ENCODE data around the gene ZNF189.

The ZNF189 gene

GRCh38 chr9:101398068-101398929 is at the start of gene ZNF189, which contains the start of gene MRPL50:
Gene ZNF189, plus strand, starts transcription at chr9:101398851. Its CDS starts 306 bp downstream, at chr9:101399157.
Gene MRPL50, minus strand, starts transcription at chr9:101398618. Its CDS starts 26 bp downstream, at chr9:101398592.
- DNase-seq: peak; percentile 94

GRCh38 chr9:101350285-101350684 is 48.4 kb upstream of the ZNF189 start:
- no peak for DNase-seq

DNA sequence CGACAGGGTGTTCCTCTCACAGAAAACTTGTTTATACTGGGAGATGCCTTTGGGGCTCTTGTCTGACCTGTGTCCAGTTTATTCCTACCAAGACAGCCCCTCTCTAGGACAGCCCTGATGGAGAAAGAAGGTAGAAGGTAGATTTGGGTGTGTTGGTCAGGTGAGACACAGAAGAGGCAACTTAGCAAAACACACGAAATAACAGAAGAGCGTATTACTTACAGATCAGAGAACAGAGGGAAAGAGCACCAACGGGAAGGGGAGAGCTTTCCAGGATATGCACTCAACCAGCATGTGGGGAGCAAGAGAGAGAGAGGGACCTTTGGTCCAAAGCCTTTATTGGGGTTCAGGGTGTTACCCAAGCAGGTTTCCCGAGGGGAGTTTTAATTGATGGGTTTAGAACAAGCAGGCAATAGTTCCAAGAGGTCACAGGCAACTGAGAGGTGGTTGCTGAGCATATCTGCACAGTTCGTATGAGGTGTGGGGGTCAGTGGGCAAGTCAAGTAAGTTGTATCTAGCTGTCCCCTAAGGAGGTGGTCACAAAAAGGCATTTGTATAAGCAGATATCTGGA is 45.7 kb upstream of the ZNF189 start:
- DNase-seq: no peak

DNA sequence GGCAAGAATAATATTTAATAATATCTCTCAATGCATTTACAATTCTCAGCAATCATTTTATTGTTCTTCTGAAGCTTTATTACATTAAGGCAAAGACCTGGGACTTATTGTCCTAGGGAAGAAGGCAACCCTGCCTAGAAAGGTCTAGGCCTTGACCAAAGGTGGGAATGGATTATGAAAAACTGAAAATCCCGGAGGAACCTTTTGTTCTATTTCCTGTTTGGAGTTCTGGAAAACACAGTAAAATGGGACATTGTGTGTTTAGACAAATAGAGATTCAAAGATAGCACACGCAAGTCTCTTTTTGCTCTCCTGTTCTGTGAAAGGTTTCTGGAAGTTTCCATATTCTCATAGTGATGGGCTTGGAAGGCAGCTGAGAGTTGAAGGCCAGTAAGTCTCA is 45.0 kb upstream of the ZNF189 start:
- DNase-seq: no peak

DNA sequence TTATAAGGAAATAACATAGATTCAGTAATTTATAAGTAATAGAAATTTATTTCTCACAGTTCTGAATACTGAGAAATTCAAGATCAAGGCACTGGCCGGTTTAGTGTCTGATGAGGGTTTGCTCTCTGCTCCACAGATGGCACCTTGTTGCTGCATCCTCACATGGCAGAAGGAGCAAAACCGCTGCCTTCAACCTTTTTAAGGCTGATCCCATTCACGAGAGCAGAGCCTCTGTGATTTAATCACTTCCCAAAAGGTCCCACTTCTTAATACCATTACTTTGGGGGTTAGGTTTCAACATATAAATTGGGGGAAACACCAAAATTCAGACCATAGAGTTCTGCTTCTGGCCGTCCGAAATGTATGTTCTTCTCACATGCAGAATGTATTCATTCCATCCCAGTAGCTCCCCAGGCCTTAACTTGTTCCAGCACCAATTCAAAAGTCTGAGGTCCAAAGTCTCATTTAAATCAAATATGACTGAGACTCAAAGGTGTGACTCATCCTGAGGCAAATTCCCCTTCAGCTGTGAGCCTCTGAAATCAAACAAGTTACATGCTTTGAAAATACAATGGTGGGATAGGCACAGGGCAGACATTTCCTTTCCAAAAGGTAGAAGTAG is 44.4 kb upstream of the ZNF189 start:
- no peak for DNase-seq

GRCh38 chr9:101354765-101355708 is 43.6 kb upstream of the ZNF189 start:
- no peak for DNase-seq

GRCh38 chr9:101356619-101357018 is 42.0 kb upstream of the ZNF189 start:
- no peak for DNase-seq

GRCh38 chr9:101359679-101360078 is 39.0 kb upstream of the ZNF189 start:
- no peak for DNase-seq

GRCh38 chr9:101360647-101361046 is 38.0 kb upstream of the ZNF189 start:
- DNase-seq: no peak

DNA sequence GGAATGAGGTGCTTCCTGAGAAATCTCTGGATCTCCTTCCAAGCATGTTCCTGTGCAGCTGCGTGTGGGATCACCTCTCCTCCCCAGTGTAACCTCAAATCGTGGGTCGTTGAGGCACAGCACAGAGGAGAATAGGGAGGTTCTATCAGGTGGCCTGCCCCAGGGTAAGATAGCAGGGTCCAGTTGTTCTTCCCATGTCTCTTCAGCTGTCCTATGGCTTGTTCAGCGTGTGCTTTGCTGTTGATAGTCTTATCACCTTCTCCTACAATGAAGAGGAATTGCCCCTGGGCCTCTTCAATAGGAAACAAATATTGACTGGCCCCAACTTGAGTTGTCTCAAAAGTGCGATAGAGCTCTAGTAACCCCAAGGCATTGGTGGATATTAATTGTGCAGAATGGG is 36.2 kb upstream of the ZNF189 start:
- no peak for DNase-seq

GRCh38 chr9:101365181-101365580 is 33.5 kb upstream of the ZNF189 start:
- no peak for DNase-seq

DNA sequence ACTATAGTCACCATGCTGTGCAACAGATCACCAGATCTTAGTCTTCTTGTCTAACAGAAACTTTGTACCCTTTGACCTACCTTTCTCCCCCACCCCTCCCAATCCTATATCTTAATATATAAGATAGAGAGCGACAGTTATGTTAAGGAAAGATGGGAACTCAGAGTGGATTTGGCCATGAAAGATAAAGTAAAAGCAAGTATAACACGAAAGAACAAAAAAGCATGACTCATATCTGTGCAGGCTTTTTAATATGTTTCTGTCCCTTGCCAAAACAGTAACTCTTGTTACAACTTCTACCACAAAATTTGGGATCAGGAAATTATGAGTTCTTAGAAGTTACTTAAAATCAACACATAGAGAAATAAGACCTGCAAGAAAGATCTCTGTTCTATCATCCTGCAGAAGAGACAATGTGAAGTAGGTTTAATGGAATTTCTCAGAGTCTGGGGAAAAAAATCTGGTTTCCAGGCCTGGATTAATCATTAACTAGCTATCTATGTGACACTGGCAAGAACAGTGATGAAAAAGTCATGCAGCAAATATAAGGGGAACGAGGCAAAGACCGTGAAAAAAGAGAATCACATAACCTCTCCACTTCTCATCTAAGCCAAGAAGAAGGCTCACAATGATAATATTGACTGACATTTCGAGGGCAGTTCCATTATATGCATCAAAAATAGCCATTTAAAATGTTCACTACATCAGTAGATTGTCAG is 32.5 kb upstream of the ZNF189 start:
- DNase-seq: no peak

GRCh38 chr9:101367323-101367722 is 31.3 kb upstream of the ZNF189 start:
- no peak for DNase-seq

DNA sequence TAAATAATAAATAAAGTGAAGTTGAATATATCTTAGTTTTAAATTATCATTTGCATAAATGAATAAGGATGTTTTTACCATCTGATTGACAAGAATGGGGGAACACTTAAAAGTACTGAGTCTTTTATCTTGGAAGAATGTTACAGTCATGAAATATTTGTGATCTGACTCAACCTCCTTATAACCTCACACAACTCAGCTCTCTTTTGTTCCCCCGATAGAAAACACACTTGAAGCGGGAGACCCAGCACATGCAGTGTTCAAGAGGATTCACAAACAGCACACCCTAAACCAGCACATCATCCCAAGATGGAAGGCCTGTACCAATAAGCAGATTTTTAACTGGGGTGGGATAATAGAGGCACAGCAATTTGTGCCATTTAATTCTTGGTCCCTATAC is 29.4 kb upstream of the ZNF189 start:
- no peak for DNase-seq

- DNase-seq: no peak
Observed at GRCh38 chr9:101369884-101370531, 28.6 kb upstream of the ZNF189 start.

DNA sequence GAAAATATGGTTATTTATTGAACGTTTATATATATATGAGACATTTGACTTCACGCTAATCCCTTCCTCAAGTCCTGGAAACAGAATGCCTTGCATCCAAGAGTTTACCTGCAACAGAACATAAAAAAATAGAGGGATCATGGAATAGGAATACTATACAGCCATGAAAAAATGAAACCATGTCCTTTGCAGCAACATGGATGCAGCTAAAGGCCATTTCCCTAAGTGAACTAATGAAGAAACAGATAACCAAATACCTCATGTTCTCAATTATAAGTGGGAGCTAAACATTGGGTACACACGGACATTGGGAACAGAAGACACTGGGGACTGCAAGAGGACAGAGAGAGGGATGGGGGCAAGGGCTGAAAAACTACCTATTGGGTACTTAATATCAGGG is 26.8 kb upstream of the ZNF189 start:
- no peak for DNase-seq

- DNase-seq: no peak
Observed at GRCh38 chr9:101372327-101373118, 26.1 kb upstream of the ZNF189 start.

DNA sequence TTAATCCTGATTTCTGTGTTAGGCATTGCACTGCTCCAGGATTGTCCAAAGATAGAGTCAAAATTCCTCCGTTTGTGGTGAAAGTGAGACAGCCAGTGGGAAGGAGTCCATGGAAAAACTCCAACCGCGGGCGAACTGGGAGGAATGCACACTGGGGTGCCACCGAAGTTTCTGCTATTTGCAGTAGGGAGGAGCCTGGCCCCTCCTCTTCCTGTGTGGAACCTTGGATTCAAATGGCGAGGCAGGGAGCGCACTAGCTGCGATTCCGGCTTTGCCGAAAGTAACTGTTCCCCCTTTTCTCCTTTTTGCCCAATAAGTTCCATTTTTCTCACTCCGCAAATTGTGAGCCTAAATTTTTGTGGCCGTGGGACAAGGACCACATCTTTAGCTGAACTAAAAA is 23.1 kb upstream of the ZNF189 start:
- no peak for DNase-seq

DNA sequence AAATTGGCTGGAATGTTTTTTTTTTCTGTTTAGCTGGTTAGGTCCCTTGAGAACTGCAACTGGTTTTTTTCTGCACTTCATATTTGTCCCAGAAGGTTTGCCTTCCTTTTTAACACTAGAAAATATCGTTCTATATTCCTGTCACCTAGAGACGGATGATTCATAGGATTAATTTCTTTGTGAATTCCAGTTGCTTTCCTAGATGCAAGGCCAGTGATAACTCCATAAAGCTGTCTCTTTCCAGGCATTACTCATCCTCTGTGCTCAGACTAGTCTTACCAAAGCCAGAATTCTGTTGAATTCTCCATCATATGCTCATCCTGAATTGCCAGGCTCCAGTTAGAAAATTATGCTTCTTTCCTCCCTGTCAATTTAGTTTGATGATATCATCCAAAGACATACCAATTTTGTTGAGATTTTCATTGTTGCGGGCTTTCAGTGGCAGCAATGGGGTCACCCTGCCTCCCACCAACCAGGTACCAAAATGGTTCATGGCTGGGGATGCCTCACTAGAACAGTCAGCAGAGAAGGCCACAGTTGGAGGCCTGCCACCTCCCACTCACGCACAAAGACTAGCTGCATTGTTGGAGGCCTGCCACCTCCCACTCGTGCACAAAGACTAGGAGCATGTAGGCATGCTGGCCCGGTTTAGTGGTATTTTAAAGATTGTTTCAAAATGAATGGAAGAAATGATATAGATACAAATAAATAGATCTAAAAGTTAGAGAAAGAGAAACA is 22.4 kb upstream of the ZNF189 start:
- no peak for DNase-seq

DNA sequence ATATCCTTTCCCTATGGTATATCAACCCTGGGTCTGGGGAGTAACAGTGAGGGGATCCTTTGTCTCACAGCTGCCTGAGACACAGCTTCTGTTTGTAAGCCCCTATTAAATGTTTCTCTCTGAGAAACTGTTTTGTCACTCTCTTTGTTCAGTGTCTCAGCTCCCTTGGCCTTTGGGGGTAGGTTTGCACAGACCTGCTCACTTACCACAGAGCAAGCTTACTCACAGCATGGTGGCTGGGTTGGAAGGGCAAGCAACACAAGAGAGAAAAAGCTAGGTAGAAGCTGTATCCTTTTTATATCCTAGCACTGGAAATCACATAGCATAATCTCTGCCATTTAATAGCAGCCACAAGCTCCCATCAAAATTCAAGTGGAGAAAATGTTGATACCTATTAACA is 18.4 kb upstream of the ZNF189 start:
- no peak for DNase-seq
